ENCODE results near the gene OR8U1.
"Not testable (repeated sequence)": the region's sequence is repeated elsewhere in the genome, so short reads cannot be mapped to it uniquely, and the experiment has no call there.

Gene OR8U1

GRCh38 chr11:56375324-56375723, at the start of gene OR8U1:
Gene OR8U1, plus strand, starts transcription at chr11:56375624. Its CDS starts 0 bp downstream, at chr11:56375624.
- no peak for FAIRE-seq

GRCh38 chr11:56331861-56332491, 43.4 kb upstream of the OR8U1 start:
- FAIRE-seq, result no peak

- no peak for FAIRE-seq
Observed at GRCh38 chr11:56333156-56333555, 42.3 kb upstream of the OR8U1 start.

GRCh38 chr11:56340289-56340688, 35.1 kb upstream of the OR8U1 start:
- no peak for FAIRE-seq

GRCh38 chr11:56345739-56346138, 29.7 kb upstream of the OR8U1 start, which contains the start of gene OR8K1:
Gene OR8K1, plus strand, starts transcription at chr11:56346039. Its CDS starts 0 bp downstream, at chr11:56346039.
- no peak for FAIRE-seq

- no peak for FAIRE-seq
Observed at GRCh38 chr11:56353991-56354390, 21.4 kb upstream of the OR8U1 start, which contains the start of gene OR8J1. Gene OR8J1, plus strand, starts transcription at chr11:56354291. Its CDS starts 5,956 bp downstream, at chr11:56360247.

- FAIRE-seq, result no peak
Observed at GRCh38 chr11:56380120-56380519, 4.7 kb downstream of the OR8U1 start.

GRCh38 chr11:56394381-56394780, 19.0 kb downstream of the OR8U1 start:
- FAIRE-seq, result no peak

- FAIRE-seq, result no peak
Observed at GRCh38 chr11:56396047-56396446, 20.6 kb downstream of the OR8U1 start.

GRCh38 chr11:56401858-56402461, 26.5 kb downstream of the OR8U1 start:
- FAIRE-seq, result not testable (repeated sequence)

- FAIRE-seq, result no peak
Observed at GRCh38 chr11:56404393-56404792, 29.0 kb downstream of the OR8U1 start.

- FAIRE-seq, result no peak
Observed at GRCh38 chr11:56410801-56411200, 35.4 kb downstream of the OR8U1 start.

- FAIRE-seq, result no peak
Observed at GRCh38 chr11:56412396-56412795, 37.0 kb downstream of the OR8U1 start, which contains the start of gene OR5AL1. Gene OR5AL1, plus strand, starts transcription at chr11:56412696.

All from G401.6 (cell line).